HepG2 (cell line): ENCODE data around the gene XPO5. TPM values are rescaled to one million over a fixed set of nuclear protein-coding genes. Genes with fewer than 3 reads are reported as not detected.

ENCODE experiments used
- ARNT2 ChIP-seq: sonication (generic); formaldehyde crosslinking; IDR thresholded peaks from 2 replicates; pipeline ENCODE4 v1.8.0; 2022; ENCODE audit warnings: mild to moderate bottlenecking, low read depth, missing genetic modification reagents, moderate library complexity
- DNMT3B ChIP-seq: conservative IDR thresholded peaks from 2 replicates; pipeline ENCODE4 v1.6.1; 2016; ENCODE audit warnings: missing biosample characterization, control low read depth
- FOXK1 ChIP-seq: sonication (generic); formaldehyde crosslinking; IDR thresholded peaks from 2 replicates; pipeline ENCODE4 v1.4.0; 2020; ENCODE audit warnings: low read depth, missing genetic modification reagents, borderline replicate concordance
- FUBP1 ChIP-seq: sonication (generic); formaldehyde crosslinking; IDR thresholded peaks from 2 replicates; pipeline ENCODE4 v1.5.1; 2020; ENCODE audit warnings: missing genetic modification reagents, mild to moderate bottlenecking, borderline replicate concordance
- KDM2A ChIP-seq: sonication (generic); formaldehyde crosslinking; IDR thresholded peaks from 2 replicates; pipeline ENCODE4 v1.4.0; 2020; ENCODE audit warnings: low read depth, missing genetic modification reagents, borderline replicate concordance
- KLF9 ChIP-seq: IDR thresholded peaks from 2 replicates; pipeline ENCODE4 v1.6.1; 2016; ENCODE audit warnings: low read depth
- LBX2 ChIP-seq: sonication (generic); formaldehyde crosslinking; IDR thresholded peaks from 2 replicates; pipeline ENCODE4 v1.5.0; 2020; ENCODE audit warnings: missing genetic modification reagents, mild to moderate bottlenecking, borderline replicate concordance
- MATR3 ChIP-seq: sonication (generic); formaldehyde crosslinking; IDR thresholded peaks from 2 replicates; pipeline ENCODE4 v1.4.0; 2020; ENCODE audit warnings: missing genetic modification reagents
- NFE2L1 ChIP-seq: sonication (generic); formaldehyde crosslinking; IDR thresholded peaks from 2 replicates; pipeline ENCODE4 v1.4.0; 2020; ENCODE audit warnings: missing genetic modification reagents, mild to moderate bottlenecking, borderline replicate concordance
- RBM39 ChIP-seq: fragments of 200-400 bp; formaldehyde crosslinking; IDR thresholded peaks from one replicate; pipeline ENCODE4 v1.6.1; 2018; ENCODE audit warnings: antibody characterized with exemption, mild to moderate bottlenecking, low read depth, low read length; ENCODE audit not compliant: poor library complexity, severe bottlenecking
- SAP130 ChIP-seq: IDR thresholded peaks from 2 replicates; pipeline ENCODE4 v1.6.1; 2016; ENCODE audit warnings: low read depth
- ZNF558 ChIP-seq: sonication (generic); formaldehyde crosslinking; IDR thresholded peaks from 2 replicates; pipeline ENCODE4 v1.9.0; 2022; ENCODE audit warnings: mild to moderate bottlenecking, missing genetic modification reagents, borderline replicate concordance
- ZNF709 ChIP-seq: sonication (generic); formaldehyde crosslinking; IDR thresholded peaks from 2 replicates; pipeline ENCODE4 v1.5.0; 2020; ENCODE audit warnings: mild to moderate bottlenecking, missing genetic modification reagents
- ZNF713 ChIP-seq: sonication (generic); formaldehyde crosslinking; IDR thresholded peaks from 2 replicates; pipeline ENCODE4 v1.4.0; 2020; ENCODE audit warnings: mild to moderate bottlenecking, missing genetic modification reagents
- polyA plus RNA-seq, 8 experiments: library from polyadenylated mRNA; depleted of rRNA in 3 of 8; stranded (reverse) in 7 of 8; unstranded in 1 of 8; fragments of >200 nt; fragmentation: Illumina TruSeq in 4 of 8; extraction: Trizol in 4 of 8; gene quantifications; 2 replicates each; pipeline versions ENCODE4 v1.2.1 to v1.2.3, GENCODE V29; 2011 to 2016; ENCODE audit warnings: low read depth in 4 of 8, missing spikeins in 1 of 8, mixed read lengths in 1 of 8; ENCODE audit not compliant: insufficient read depth in 1 of 8
- total RNA-seq, 5 experiments: library from RNA; depleted of rRNA; stranded (reverse); fragments of >200 nt; fragmentation: Illumina TruSeq; extraction: Trizol; gene quantifications; 2 replicates each; pipeline ENCODE4 v1.2.3, GENCODE V29; 2016; ENCODE audit warnings: low read depth in 1 of 5
- TF ChIP-seq, protein P1 (sequence below): sonication (generic); formaldehyde crosslinking; IDR thresholded peaks from 2 replicates; pipeline ENCODE4 v1.4.0; 2020; ENCODE audit warnings: missing genetic modification reagents
- TF ChIP-seq, protein P2 (sequence below): sonication (generic); formaldehyde crosslinking; IDR thresholded peaks from 2 replicates; pipeline ENCODE4 v1.8.1; 2023; ENCODE audit warnings: mild to moderate bottlenecking, missing genetic modification reagents, borderline replicate concordance
- TF ChIP-seq, protein P3 (sequence below): sonication (generic); formaldehyde crosslinking; IDR thresholded peaks from 2 replicates; pipeline ENCODE4 v1.9.0; 2021; ENCODE audit warnings: missing genetic modification reagents, mild to moderate bottlenecking, borderline replicate concordance
- TF ChIP-seq, protein P4 (sequence below): sonication (generic); formaldehyde crosslinking; IDR thresholded peaks from 2 replicates; pipeline ENCODE4 v1.4.0; 2020; ENCODE audit warnings: missing genetic modification reagents
- TF ChIP-seq, protein P5 (sequence below): sonication (generic); formaldehyde crosslinking; IDR thresholded peaks from 2 replicates; pipeline ENCODE4 v1.4.0; 2020; ENCODE audit warnings: mild to moderate bottlenecking, missing genetic modification reagents

The XPO5 gene
- total and polyA plus RNA-seq, 2 of the 13 experiments (the other 11 are each of a cell fraction or from before 2014, with no cell fraction given), result 52.2 to 68.0 TPM

DNA sequence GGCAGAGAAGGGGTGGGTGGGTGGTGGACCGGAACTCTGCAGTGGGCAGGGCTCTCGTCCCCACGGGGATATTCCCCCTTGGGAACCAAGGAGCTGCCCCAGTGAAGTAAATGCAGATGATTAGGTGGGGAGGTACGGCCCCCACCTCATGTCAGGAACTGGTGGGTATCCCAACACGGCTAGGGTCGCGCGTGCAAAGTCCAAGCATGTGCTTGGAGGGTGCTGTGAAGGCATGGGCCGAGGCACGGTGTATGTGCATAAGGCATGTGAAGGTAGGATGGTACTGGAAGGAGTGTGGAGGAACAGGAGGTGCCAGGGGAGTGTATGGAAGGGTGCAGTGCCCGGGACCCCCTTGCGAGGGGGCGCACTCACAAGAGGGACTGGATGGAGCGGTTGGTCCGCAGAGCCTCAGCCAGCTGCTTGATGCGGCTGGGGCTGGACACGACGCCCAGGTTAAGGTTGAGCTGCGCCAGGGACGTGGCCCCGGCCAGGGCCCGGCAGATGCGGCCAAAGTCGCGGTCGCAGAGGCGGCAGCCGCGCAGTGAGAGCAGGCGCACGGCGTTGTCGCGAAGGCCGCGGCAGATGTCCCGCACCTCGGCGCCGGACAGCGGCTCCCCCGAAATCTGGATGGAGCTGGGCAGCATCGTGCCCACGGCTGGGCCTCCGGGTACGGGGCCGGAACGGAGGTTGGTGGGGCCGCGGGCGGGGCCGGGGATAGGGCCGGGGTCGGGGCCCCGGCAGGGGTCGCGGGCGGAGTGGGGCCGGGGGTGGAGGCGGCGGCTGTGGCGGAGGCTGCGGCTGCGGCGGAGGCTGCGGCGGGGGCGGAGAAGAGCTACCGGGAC, 66.5 kb downstream of the XPO5 start (continued):
- no peak for TF ChIP-seq FOXK1 (CRISPR knock-in tag)
- TF ChIP-seq, protein P1, sequence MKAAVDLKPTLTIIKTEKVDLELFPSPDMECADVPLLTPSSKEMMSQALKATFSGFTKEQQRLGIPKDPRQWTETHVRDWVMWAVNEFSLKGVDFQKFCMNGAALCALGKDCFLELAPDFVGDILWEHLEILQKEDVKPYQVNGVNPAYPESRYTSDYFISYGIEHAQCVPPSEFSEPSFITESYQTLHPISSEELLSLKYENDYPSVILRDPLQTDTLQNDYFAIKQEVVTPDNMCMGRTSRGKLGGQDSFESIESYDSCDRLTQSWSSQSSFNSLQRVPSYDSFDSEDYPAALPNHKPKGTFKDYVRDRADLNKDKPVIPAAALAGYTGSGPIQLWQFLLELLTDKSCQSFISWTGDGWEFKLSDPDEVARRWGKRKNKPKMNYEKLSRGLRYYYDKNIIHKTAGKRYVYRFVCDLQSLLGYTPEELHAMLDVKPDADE (CRISPR knock-in tag), result no peak
- no peak for TF ChIP-seq DNMT3B (CRISPR knock-in tag)
- no peak for TF ChIP-seq ZNF558 (CRISPR knock-in tag)
- TF ChIP-seq LBX2 (CRISPR knock-in tag), result no peak; the same call in 1 of the 2 replicates
- no peak for TF ChIP-seq FUBP1 (CRISPR knock-in tag)
- TF ChIP-seq KDM2A, result peak; percentile 32; the same call in 1 of the 2 replicates
- TF ChIP-seq NFE2L1 (CRISPR knock-in tag), result 0 out of 2 replicates have a peak, but pooled peaks have one; percentile 75
- TF ChIP-seq KLF9, result no peak
- TF ChIP-seq, protein P2, sequence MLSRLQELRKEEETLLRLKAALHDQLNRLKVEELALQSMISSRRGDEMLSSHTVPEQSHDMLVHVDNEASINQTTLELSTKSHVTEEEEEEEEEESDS, result no peak
- TF ChIP-seq, protein P3, sequence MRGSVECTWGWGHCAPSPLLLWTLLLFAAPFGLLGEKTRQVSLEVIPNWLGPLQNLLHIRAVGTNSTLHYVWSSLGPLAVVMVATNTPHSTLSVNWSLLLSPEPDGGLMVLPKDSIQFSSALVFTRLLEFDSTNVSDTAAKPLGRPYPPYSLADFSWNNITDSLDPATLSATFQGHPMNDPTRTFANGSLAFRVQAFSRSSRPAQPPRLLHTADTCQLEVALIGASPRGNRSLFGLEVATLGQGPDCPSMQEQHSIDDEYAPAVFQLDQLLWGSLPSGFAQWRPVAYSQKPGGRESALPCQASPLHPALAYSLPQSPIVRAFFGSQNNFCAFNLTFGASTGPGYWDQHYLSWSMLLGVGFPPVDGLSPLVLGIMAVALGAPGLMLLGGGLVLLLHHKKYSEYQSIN (CRISPR knock-in tag), result no peak
- TF ChIP-seq, protein P4, sequence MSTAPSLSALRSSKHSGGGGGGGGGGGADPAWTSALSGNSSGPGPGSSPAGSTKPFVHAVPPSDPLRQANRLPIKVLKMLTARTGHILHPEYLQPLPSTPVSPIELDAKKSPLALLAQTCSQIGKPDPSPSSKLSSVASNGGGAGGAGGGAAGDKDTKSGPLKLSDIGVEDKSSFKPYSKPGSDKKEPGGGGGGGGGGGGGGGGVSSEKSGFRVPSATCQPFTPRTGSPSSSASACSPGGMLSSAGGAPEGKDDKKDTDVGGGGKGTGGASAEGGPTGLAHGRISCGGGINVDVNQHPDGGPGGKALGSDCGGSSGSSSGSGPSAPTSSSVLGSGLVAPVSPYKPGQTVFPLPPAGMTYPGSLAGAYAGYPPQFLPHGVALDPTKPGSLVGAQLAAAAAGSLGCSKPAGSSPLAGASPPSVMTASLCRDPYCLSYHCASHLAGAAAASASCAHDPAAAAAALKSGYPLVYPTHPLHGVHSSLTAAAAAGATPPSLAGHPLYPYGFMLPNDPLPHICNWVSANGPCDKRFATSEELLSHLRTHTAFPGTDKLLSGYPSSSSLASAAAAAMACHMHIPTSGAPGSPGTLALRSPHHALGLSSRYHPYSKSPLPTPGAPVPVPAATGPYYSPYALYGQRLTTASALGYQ (CRISPR knock-in tag), result no peak
- peak; percentile 58 for TF ChIP-seq RBM39
- 0 out of 2 replicates have a peak, but pooled peaks have one; percentile 54 for TF ChIP-seq ZNF709 (CRISPR knock-in tag)
- no peak for TF ChIP-seq MATR3 (CRISPR knock-in tag)
- TF ChIP-seq ARNT2, result peak; percentile 24; the same call in 1 of the 2 replicates
- TF ChIP-seq, protein P5, sequence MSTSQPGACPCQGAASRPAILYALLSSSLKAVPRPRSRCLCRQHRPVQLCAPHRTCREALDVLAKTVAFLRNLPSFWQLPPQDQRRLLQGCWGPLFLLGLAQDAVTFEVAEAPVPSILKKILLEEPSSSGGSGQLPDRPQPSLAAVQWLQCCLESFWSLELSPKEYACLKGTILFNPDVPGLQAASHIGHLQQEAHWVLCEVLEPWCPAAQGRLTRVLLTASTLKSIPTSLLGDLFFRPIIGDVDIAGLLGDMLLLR (CRISPR knock-in tag), result 0 out of 2 replicates have a peak, but pooled peaks have one; percentile 44
- 0 out of 2 replicates have a peak, but pooled peaks have one; percentile 44 for TF ChIP-seq SAP130 (CRISPR knock-in tag)
- TF ChIP-seq ZNF713 (CRISPR knock-in tag), result no peak
